Right lung (tissue), 5 donors: ENCODE results near the gene ZSCAN18. TPM values are rescaled to one million over a fixed set of nuclear protein-coding genes. Genes with fewer than 3 reads are reported as not detected.

Experiments
- DNase-seq, 2 donors: peaks; one replicate each; pipeline ENCODE4 v3.0.0-alpha.2; 2013
- polyA plus RNA-seq, 5 donors: library from polyadenylated mRNA; unstranded; fragments of 120-200 nt; gene quantifications; one replicate each; pipeline versions ENCODE4 v1.2.1 to v1.2.3, GENCODE V29; 2013; ENCODE audit warnings: inconsistent platforms in 1 of 5, low replicate concordance in 1 of 5; ENCODE audit not compliant: insufficient read length in 5 of 5, insufficient read depth in 1 of 5

The ZSCAN18 gene
- polyA plus RNA-seq, 5 donors = 70.8 to 94.7 (median 88.9) TPM

- DNase-seq = no peak
Measured at GRCh38 chr19:58046856-58047255, 51.2 kb downstream of the ZSCAN18 start.

GRCh38 chr19:58045411-58046050 is 52.5 kb downstream of the ZSCAN18 start:
- no peak for DNase-seq

- DNase-seq = no peak
Measured at GRCh38 chr19:58044886-58045285, 53.1 kb downstream of the ZSCAN18 start.

DNA sequence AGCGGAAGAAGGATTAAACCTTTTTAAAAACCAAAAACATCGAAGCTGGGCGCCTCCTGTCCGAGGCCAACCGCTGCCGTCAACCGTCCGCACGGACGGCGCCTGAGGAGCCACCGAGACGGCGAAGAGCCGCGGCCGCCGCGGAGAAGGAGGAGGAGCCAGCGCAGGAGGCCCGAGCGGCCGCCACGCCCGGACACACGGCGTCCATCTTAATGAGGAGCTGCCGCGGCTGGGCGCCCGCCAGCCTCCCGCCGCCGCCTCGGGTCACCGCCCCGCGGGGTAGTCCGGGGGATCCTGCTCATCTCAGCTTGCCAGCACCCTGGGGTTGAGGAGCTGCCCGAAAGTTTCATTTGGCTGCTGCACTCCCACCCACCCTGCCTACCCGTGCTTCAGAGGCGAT is 53.6 kb downstream of the ZSCAN18 start:
- no peak for DNase-seq

GRCh38 chr19:58042495-58043340 is 55.3 kb downstream of the ZSCAN18 start:
- peak in 1 of 2 donors; percentile 9 for DNase-seq

DNA sequence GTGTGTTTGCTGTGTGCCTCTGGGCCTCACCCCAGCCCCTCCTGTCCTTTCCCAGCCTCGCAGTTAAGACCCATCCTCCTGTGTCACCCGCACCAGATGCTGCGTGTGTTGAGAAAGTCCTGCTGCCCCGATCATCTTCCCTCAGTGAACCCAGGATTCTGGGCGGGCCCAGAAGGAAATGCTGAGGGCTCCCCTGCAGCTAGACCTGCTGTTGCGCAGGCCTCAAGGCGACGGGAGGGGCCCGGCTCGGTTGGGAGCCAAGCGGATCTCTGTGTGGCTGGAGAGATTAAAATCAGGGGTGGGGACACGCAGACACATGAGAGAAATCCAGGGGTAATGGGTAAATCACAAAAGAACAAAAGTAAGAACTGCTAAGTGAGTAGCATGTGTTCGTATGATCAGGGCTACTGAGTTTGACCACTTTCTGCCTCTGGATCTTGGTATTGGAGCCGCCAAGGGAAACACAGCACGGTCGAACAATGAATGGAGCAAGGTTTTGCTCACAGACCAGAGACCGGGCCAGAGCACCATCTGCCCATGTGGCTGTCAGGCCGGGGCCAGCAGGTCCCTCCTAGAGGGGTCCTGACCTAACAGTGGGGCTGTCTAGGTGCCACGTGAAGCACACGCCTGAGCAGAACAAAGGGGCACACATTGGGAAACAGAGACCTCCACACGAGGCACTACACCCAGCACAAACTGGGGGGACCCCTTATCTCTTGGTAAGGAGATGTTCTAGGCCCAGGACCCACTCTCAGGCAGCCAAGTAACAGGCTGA is 57.1 kb downstream of the ZSCAN18 start:
- no peak for DNase-seq

DNA sequence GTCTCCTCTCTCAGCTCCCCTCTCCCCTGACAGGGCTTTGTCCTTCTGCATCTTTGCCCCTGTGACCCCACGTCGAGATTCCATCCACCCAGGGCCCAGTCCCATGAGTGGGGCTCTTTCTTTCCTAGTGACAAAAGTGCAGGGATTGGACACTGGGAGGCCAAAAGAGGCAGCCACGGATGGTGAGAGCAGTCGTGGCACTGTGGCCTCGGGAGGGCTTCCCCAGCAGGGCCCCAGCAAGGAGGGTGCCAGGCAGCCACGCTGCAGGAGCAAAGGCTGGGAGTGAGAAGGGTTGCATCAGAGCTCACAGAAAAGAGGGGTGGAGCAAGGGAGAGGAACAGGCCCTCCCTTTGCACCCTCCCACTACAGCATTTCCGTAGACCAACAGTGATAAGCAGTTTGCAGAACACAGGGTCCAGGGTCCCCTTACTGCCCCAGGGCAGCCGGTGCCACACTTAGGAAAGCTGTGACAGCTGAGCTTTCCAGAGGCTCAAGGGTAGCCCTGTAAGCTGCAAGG is 59.3 kb downstream of the ZSCAN18 start:
- DNase-seq = peak in 1 of 2 donors; percentile 34

DNA sequence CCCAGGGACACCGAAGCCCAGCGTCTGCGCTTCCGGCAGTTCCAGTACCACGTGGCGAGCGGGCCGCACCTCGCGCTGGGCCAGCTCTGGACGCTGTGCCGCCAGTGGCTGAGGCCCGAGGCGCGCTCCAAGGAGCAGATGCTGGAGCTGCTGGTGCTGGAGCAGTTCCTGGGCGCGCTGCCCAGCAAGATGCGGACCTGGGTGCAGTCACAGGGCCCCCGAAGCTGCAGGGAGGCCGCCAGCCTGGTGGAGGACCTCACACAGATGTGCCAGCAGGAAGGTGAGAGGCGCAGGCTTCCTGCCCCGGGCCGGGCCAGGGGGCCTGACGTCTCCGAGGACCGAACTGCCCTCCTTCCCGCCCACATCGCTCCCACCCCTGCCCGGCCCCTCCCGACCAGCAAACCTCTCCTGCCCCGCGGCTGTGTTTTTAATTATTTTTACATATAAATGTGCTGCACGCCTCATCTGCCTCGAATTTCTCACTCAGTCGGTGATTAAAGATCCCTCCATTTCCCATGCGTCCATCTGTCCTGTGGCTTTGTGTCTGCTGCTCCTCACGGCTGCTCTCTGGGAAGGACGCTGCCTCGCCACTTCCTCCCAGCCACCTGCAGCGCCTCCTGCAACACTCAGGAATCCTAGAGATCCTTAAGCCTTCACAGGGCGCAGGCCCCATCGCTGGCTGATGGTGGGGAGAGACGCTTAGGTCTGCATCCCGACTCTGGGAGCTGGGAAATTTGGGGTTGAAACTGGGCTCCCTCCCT is 59.9 kb downstream of the ZSCAN18 start:
- DNase-seq = peak in 1 of 2 donors; percentile 58

GRCh38 chr19:58035863-58036262 is 62.2 kb downstream of the ZSCAN18 start:
- DNase-seq = no peak

DNA sequence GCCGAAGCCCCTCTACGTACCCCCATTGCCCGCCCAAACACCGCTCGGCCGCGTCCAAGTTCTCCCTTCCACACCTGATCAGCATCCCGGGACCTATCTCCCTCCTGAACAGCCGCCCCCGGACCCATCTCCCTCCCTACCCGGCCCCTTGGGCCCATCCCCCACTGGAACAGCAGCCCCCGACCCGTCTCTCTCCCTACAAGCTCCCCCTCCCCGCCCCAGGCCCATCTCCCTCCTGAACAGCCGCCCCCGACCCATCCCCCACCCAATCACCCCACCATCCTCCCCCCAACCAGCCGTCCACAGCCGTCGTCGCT is 63.6 kb downstream of the ZSCAN18 start:
- peak in 1 of 2 donors; percentile 12 for DNase-seq

Other genes starting within 250 kb of the ZSCAN18 start
- gene ZNF587, start 248.4 kb downstream of the ZSCAN18 start, polyA plus RNA-seq = 10 to 100 TPM; 23.3 to 39.1 (median 34.8) TPM
- 10 to 100 TPM; 47.1 to 62.9 (median 61.2) TPM for gene ZNF814, start 209.2 kb downstream of the ZSCAN18 start, polyA plus RNA-seq
- gene ZNF417, start 181.6 kb downstream of the ZSCAN18 start, polyA plus RNA-seq = 10 to 100 TPM; 19.6 to 41.3 (median 38.4) TPM
- 10 to 100 TPM; 17.5 to 38.2 (median 33.5) TPM for gene ZNF418, start 162.8 kb downstream of the ZSCAN18 start, polyA plus RNA-seq
- gene ZNF256, start 150.5 kb downstream of the ZSCAN18 start, polyA plus RNA-seq = 10 to 100 TPM in 3 of 5 donors, 1 to 10 TPM in 2; 7.1 to 11.7 (median 10.7) TPM
- 1 to 10 TPM; 2.5 to 4.8 (median 3.9) TPM for gene C19orf18, start 123.7 kb downstream of the ZSCAN18 start, polyA plus RNA-seq
- gene ZNF606, start 95.4 kb downstream of the ZSCAN18 start, polyA plus RNA-seq = 10 to 100 TPM; 25.8 to 33.2 (median 30.0) TPM
- gene ZSCAN1, start 64.2 kb downstream of the ZSCAN18 start, polyA plus RNA-seq = 1 to 10 TPM; 1.1 to 2.7 (median 2.3) TPM
- 10 to 100 TPM; 18.3 to 35.3 (median 29.7) TPM for gene ZNF135, start 38.9 kb downstream of the ZSCAN18 start, polyA plus RNA-seq
- gene ZNF329, start 52.6 kb upstream of the ZSCAN18 start, polyA plus RNA-seq = 10 to 100 TPM; 16.5 to 22.7 (median 19.8) TPM
- gene ZNF274, start 84.8 kb upstream of the ZSCAN18 start, polyA plus RNA-seq = 10 to 100 TPM; 15.9 to 23.2 (median 21.8) TPM
- gene ZNF544, start 130.7 kb upstream of the ZSCAN18 start, polyA plus RNA-seq = 10 to 100 TPM; 29.3 to 41.2 (median 39.0) TPM
- gene ZNF8, start 180.7 kb upstream of the ZSCAN18 start, polyA plus RNA-seq = 10 to 100 TPM in 1 of 5 donors, 1 to 10 TPM in 4; 7.0 to 10.4 (median 9.7) TPM
- gene ERVK3-1, start 207.1 kb upstream of the ZSCAN18 start, polyA plus RNA-seq = 10 to 100 TPM; 50.7 to 57.1 (median 53.8) TPM
- 1 to 10 TPM; 3.6 to 4.5 (median 3.9) TPM for gene ZSCAN22, start 228.8 kb upstream of the ZSCAN18 start, polyA plus RNA-seq